ENCODE results near the gene PCDHGB2.
"Not testable (repeated sequence)": the region's sequence is repeated elsewhere in the genome, so short reads cannot be mapped to it uniquely, and the experiment has no call there.

Gene PCDHGB2

DNA sequence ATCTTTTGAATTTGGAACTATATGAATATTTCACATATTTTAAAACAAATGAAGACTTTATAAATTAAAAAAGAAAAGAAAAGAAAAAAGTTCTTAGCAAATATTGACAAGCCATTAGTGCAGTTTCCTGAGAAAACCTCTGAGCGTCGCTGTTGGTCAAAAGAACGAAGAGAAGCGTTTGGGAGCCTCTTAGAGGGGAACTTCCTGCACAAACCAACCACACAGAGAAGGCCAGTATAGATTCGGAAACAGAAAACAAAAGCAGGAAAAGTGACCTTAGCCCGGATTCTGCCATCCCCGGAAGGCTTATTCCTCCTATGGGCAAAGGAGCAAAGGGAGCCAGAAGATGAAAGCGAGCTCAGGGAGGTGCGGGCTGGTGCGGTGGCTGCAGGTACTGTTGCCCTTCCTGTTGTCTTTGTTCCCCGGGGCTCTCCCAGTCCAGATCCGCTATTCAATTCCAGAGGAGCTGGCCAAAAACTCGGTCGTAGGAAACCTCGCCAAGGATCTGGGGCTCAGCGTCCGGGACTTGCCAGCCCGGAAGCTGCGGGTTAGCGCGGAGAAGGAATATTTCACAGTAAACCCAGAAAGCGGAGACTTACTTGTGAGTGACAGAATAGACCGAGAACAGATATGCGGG lies at the start of gene PCDHGB2:
TSS of gene PCDHGB2 (plus strand) at position 205 of the 637 bp plus-strand sequence. CDS start at position 347, 142 bp downstream.
- no peak for DNase-seq

DNA sequence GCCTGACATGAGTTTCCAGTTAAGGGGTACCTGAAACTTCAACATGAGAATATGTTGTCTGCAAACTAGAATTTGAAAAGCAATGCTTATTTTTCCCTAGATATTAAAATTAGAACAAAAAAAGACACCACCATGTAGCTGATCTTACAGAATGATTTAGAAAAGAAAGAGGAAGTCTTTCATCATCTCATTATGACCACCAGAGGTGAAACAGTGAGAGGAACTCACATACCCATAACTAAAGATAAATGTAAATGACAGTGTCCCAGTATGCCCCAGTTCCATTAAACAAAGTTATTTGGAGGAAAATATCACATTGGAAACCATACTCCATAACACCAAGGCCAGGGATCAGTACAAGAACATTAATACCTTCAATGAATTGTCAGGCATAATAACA lies 46.1 kb upstream of the PCDHGB2 start:
- DNase-seq = no peak

DNA sequence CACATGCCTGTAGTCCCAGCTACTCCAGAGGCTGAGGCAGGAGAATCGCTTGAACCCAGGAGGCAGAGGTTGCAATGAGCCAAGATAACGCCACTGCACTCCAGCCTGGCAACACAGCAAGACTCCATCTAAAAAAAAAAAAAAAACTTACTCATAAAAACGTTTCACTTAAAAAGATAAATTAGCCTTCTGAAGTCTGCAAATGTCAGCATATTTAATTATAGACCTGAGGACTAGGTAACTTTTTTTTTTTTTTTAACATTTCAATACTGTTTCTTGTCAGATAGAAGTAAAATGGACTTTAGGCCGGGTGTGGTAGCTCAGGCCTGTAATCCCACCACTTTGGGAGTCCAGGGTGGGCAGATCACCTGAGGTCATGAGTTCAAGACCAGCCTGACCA lies 42.8 kb upstream of the PCDHGB2 start:
- not testable (repeated sequence) for DNase-seq

DNA sequence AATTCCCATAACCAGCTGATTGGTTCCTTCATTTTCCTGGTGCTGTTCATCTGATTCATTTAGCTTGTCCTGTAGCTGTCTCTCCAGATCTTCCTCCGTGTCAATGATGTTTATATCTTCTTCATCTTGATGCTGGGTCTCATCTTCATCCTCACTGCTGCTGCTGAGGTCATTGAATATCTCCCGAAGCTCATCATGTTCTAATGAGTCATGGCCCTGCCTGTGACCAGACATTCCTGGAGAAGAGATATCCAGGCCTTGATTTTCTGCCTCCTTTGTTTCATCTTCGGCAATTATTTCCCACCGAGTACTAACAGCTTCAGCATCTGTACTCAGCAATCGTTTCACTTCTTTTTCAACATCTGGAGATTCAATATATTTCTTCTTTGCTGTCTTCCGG lies 40.6 kb upstream of the PCDHGB2 start:
- no peak for DNase-seq

DNA sequence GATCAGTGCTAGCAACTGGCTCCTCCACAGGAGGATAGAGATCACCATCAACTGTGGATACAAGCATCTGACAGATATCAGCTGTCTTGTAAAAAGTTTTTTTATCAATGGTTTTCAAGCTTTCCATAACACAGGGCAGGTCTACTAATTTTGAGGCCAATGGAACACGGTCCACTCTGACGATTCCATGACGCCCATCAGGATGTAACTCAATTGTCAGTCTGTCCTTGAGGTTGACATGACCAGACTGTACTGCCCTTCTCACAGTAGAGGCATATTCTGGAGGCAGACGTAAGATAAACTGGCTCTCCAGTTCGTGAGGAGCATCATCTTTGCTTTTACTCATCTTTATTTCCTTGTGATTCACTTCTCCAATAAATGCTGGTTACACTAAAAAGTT lies 40.1 kb upstream of the PCDHGB2 start:
- no peak for DNase-seq

DNA sequence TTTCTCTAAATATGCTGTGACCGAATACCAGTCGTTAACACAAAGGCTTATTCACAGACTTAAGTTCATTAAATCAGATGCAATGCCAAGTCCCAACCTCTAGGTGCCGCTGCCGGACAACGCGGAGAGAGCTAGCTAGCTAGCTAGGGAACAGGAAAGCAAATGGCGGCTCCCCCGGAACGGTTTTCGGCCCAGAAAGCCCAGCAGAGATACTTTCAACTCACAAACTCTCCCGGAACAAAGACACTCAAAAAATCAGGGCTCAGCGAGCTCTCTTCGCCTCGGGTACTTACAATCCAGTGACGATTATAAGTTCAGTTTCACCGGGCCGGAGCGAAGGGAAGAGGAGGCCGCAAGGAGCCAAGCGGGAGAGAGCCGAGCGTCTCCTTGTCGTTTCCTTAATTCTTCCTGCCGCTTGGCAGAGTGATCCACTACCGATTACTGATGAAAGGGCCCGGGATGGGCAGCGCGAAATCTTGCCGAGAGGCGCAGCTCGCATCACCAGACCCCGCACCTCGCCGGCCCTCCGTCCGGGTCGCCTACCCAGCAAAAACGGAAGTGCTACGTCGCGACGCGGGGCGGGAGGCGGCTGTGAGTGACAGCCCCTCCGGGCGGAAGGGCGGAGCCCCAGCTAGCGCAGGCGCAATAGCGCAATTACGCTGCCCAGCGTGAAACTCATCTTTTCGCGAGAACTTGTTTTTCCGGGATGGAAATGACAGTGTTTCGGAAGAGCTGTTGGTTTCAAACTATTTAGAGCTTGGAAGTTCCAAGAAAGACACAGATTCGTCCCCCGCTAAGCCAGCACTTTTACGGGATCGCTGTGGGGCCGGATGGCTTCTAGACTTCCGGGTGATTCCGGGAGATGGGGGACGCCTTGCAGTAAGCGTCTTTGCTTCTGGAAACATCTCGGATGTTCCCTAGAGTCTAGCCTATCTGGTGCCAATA lies 39.3 kb upstream of the PCDHGB2 start, which contains the start of gene TAF7:
TSS of gene TAF7 (minus strand) at position 560 of the 945 bp plus-strand sequence. CDS start 740 bp downstream, outside the sequence.
- DNase-seq = peak; percentile 88

DNA sequence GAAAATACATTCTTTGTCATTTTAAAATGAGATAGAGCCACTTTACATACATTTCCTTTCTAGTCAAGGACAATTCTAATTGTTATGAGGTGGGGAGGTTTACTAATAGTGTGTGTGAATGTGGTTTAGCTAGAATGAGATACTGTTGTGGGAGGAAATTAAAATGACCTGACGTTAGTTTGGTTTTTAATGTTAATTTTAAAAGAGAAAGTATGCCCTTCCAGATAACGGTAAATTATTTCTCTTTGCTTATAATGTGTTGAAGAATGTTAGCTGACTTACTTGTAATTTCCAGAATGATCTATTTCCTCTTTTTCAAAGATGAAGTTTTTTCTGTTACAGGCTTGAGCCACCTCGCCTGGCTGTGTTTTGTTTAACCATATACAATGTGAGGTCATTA lies 37.5 kb upstream of the PCDHGB2 start:
- DNase-seq = no peak

DNA sequence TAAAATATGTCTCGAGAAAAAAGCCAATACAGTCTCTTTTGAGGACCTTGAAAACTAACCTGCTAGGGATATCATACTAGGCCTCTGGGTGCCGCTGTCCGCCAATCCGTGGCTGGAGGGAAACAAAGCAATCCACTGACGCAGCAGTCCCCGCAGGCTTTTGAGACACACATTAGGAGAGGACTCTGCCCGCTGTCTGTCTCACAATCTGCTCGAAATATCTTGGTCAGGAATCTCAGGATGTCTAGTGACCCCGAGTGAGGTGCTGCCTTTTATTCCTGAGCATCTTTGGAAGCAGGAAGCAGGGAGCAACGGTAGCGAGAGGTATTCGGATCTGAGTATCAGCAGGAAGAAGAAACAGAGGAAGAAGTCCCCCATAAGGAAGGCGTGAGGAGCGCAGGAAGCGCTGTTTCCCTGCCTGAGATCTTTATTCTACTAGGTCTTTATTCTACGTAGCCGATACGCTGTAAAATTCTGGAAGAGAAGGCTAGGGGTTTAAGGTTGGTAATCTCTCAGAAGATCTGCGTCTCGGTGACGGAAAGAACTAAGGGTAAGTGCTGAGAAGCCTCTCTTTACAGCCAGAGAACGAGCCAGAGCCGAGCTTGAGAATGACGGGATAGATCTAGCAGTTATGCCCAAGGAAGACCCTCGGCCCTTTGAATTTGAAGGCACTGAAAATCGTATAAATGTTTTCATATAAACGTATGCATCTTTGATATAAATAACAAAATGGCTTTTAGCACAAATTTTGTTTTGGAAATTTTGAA lies 33.5 kb upstream of the PCDHGB2 start:
- no peak for DNase-seq

DNA sequence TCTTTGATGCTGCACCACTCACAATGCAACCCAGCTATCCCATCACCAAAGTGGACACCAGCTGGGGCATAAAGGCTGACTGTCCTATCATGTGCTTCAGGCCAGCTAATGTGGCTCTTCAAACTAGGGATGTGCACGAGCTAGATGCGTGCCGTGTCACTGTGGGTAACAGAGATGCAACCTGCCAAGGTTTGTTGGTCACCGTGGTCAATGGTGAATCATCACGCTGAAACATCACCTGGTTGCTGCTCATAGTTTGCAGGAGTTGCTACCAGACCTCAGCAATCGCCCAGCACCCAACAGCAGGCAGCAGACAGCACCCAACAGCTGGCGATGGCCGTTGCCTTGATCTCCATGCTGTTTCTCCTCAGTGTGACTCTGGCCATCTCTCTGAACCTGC lies 31.6 kb upstream of the PCDHGB2 start:
- peak; percentile 65 for DNase-seq

DNA sequence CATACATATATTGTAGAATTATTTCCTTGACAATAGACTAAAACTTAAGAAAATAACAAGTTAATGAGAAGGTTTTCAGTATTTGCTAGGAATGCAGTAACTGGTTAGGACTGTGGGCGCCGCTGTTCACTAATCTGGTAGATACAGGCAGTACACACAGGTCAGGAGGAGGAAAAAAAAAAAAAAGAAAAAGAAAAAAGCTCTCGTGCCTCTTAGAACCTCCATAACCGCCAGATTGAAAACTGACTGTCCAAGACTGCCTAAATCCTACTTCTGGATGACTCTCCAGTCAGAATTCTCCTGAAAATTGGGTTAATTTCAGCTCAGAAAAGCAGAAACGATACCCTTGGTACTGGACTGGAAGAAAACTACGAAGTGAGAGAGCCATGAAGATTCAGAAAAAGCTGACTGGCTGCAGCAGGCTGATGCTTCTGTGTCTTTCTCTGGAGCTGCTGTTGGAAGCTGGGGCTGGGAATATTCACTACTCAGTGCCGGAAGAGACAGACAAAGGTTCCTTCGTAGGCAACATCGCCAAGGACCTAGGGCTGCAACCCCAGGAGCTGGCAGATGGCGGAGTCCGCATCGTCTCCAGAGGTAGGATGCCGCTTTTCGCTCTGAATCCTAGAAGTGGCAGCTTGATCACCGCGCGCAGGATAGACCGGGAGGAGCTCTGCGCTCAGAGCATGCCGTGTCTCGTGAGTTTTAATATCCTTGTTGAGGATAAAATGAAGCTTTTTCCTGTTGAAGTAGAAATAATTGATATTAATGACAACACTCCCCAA lies 29.3 kb upstream of the PCDHGB2 start, which contains the start of gene PCDHGA1:
TSS of gene PCDHGA1 (plus strand) at position 216 of the 782 bp plus-strand sequence.
- DNase-seq = peak; percentile 22

DNA sequence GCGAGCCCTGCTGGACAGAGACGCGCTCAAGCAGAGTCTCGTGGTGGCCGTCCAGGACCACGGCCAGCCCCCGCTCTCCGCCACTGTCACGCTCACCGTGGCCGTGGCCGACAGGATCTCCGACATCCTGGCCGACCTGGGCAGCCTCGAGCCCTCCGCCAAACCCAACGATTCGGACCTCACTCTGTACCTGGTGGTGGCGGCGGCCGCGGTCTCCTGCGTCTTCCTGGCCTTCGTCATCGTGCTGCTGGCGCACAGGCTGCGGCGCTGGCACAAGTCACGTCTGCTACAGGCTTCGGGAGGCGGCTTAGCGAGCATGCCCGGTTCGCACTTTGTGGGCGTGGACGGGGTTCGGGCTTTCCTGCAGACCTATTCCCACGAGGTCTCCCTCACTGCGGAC lies 27.2 kb upstream of the PCDHGB2 start:
- DNase-seq = not testable (repeated sequence)

DNA sequence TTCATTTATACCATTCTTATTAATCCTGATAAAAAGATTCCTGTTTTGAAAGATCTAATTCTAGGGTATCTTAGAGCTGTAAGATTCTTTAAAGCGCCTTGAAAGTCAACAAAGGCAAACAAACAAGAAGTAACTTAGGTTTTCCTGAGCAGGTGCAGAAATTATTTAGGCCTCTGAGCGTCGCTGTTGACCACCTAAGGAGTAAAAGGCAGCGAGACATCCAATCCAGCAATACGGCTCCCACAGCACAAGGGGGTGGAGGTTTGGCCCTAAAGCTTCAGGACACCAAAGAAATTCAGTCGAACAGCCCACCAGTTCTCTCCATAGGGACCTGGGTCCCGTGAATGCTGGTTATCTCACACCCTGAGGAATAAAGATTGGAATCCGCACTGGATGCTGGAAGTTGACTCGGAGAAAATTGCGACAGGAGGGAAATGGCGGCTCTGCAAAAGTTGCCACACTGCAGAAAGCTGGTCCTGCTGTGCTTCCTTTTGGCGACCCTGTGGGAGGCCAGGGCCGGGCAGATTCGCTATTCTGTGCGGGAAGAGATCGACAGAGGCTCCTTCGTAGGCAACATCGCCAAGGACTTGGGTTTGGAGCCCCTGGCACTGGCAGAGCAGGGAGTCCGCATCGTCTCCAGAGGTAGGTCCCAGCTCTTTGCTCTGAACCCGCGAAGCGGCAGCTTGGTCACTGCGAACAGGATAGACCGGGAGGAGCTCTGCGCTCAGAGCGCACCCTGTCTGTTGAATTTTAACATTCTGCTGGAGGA lies 21.1 kb upstream of the PCDHGB2 start, which contains the start of gene PCDHGA2:
TSS of gene PCDHGA2 (plus strand) at position 223 of the 769 bp plus-strand sequence.
- no peak for DNase-seq

DNA sequence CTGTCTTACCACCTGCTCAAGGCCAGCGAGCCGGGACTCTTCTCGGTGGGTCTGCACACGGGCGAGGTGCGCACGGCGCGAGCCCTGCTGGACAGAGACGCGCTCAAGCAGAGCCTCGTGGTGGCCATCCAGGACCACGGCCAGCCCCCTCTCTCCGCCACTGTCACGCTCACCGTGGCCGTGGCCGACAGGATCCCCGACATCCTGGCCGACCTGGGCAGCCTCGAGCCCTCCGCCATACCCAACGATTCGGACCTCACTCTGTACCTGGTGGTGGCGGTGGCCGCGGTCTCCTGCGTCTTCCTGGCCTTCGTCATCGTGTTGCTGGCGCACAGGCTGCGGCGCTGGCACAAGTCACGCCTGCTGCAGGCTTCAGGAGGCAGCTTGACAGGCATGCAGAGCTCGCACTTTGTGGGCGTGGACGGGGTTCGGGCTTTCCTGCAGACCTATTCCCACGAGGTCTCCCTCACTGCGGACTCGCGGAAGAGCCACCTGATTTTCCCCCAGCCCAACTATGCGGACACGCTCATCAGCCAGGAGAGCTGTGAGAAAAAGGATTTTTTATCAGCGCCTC lies 18.9 kb upstream of the PCDHGB2 start:
- DNase-seq = not testable (repeated sequence)

DNA sequence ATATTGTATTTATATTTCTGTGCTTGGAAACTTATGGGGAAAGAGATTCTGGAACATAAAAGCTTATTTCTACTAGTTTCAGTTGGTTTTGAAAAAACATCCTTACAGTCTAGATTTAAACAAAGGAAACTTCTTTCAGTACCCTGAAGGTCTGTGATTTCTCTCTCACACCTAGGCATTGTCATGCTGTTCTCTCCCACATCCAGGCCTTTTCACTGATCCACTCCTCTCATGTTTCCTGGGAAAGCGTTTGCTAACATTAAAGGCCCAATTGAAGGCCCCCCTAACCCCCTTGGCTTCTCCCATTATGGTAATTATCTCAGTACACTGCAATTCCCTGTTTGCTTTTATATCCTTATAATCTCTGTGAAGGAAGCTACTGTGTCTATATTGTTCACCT lies 17.0 kb upstream of the PCDHGB2 start:
- DNase-seq = no peak

DNA sequence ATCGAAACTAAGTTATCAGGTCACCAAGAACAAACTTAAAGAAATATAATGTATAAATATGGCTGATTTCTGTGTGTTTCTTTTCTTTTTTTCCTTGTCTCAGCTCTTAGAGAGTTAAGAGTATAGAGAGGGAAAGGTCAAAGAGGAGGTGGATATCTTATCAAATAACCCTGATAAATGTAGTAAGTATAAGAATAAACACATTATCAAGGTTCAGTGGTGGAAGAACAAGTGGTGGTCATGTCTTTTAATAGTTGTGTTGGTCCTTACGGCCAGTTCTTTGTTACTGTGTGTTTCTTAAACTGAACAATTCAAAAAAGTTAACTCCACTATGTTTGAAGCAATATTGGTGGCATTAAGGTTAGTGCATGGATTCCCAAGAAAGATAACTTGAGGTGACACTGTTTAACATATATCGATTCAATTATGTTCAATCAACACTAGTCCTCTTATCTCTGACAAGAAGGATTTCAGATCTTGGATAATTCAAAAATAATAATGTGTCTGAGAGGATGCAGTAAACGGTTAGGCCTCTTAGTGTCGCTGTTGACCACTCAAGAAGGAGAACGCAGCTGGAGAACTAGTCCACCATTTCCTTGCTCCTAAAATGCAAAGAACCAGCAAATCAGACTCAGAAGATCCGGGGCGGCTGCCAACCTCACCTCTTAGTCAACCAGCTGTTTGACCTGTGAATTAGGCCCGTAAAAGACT lies 16.4 kb upstream of the PCDHGB2 start, which contains the start of gene PCDHGA3:
TSS of gene PCDHGA3 (plus strand) at position 588 of the 711 bp plus-strand sequence. CDS start 205 bp downstream, outside the sequence.
- no peak for DNase-seq

DNA sequence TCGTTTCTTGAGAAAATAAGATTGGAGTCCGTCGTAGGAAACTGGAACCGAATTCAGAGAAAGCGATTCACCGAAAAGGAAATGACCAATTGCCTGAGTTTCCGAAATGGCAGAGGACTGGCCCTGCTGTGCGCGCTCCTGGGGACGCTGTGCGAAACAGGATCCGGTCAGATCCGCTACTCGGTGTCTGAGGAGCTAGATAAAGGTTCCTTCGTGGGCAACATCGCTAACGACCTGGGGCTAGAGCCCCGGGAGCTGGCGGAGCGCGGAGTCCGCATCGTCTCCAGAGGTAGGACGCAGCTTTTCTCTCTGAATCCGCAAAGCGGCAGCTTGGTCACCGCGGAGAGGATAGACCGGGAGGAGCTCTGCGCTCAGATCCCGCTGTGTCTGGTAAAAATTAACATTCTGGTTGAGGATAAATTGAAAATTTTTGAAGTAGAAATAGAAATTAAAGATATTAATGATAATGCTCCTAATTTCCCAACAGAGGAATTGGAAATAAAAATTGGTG lies 15.8 kb upstream of the PCDHGB2 start:
- no peak for DNase-seq

DNA sequence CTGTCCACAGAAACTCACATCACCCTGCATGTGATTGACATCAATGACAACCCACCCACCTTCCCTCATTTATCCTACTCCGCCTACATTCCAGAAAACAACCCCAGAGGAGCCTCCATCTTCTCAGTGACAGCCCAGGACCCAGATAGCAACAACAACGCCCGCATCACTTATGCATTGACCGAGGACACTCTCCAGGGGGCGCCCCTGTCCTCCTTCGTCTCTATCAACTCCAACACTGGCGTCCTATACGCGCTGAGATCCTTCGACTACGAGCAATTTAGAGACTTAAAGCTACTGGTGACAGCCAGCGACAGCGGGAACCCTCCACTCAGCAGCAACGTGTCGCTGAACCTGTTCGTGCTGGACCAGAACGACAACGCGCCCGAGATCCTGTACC lies 14.5 kb upstream of the PCDHGB2 start:
- no peak for DNase-seq

DNA sequence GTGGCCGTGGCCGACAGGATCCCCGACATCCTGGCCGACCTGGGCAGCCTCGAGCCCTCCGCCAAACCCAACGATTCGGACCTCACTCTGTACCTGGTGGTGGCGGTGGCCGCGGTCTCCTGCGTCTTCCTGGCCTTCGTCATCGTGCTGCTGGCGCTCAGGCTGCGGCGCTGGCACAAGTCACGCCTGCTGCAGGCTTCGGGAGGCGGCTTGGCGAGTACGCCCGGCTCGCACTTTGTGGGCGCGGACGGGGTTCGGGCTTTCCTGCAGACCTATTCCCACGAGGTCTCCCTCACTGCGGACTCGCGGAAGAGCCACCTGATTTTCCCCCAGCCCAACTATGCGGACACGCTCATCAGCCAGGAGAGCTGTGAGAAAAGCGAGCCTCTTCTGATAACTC lies 13.8 kb upstream of the PCDHGB2 start:
- not testable (repeated sequence) for DNase-seq

DNA sequence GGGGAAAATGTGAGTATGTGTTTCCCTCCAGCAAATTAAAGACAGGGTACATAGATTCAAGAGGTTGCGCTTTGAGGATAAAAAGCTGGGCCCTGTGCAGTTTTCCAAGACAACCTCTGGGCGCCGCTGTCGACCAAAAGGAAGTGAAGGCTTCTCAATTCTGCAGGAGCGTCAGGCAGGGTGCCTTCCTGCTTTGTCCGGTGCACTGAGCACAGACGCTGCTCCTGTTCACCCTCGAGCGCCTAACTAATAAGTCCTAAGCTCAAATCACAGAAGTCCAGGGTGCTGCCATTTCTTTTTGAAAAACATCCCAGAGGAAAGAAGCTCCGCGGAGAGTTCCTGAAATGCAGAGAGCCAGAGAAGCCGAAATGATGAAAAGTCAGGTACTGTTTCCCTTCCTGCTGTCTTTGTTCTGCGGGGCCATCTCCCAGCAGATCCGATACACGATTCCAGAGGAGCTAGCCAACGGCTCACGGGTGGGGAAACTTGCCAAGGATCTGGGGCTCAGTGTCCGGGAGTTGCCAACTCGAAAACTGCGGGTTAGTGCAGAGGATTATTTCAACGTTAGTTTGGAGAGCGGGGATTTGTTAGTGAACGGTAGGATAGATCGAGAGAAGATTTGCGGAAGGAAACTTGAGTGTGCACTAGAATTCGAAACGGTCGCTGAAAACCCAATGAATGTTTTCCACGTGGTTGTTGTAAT lies 9.7 kb upstream of the PCDHGB2 start, which contains the start of gene PCDHGB1:
TSS of gene PCDHGB1 (plus strand) at position 183 of the 703 bp plus-strand sequence. CDS start at position 345, 162 bp downstream.
- DNase-seq = peak; percentile 17

Data from NK-92 treated with Interleukin-12 subunit alpha and Interleukin-12 subunit beta, amount 100 ng/mL, for 24 hours (cell line).